Hepatocyte (in vitro differentiated cells): ENCODE measurements around the gene MAB21L1. TPM values are rescaled to one million over a fixed set of nuclear protein-coding genes. Genes with fewer than 3 reads are reported as not detected.

Source experiments
- DNase-seq: peaks from one replicate; pipeline ENCODE4 v3.0.0-alpha.2; 2016; ENCODE audit warnings: low spot score
- H2AFZ ChIP-seq: fragments of 200-600 bp; sonication (generic); 2 replicates; pipeline ENCODE4 v1.6.0; 2016; ENCODE audit warnings: antibody characterized with exemption, mild to moderate bottlenecking
- H3K27ac ChIP-seq: fragments of 200-600 bp; sonication (generic); 2 replicates; pipeline ENCODE4 v1.5.1; 2016; ENCODE audit warnings: mild to moderate bottlenecking
- H3K27me3 ChIP-seq: fragments of 200-600 bp; sonication (generic); 2 replicates; pipeline ENCODE4 v1.6.1; 2016
- H3K36me3 ChIP-seq: fragments of 200-600 bp; sonication (generic); replicated peaks from 2 replicates; pipeline ENCODE4 v1.5.1; 2016; ENCODE audit warnings: low read depth; ENCODE audit not compliant: insufficient read depth
- H3K4me1 ChIP-seq: fragments of 200-600 bp; sonication (generic); 2 replicates; pipeline ENCODE4 v1.5.1; 2016; ENCODE audit warnings: mild to moderate bottlenecking, moderate library complexity; ENCODE audit not compliant: insufficient read depth
- H3K4me2 ChIP-seq: fragments of 200-600 bp; sonication (generic); 2 replicates; pipeline ENCODE4 v1.6.0; 2016
- H3K4me3 ChIP-seq: fragments of 200-600 bp; sonication (generic); 2 replicates; pipeline ENCODE4 v1.5.1; 2016; ENCODE audit warnings: mild to moderate bottlenecking
- H3K79me2 ChIP-seq: fragments of 200-600 bp; sonication (generic); 2 replicates; pipeline ENCODE4 v1.6.0; 2017; ENCODE audit warnings: mild to moderate bottlenecking
- H3K9me2 ChIP-seq: fragments of 200-600 bp; sonication (generic); replicated peaks from 2 replicates; pipeline ENCODE4 v1.6.0; 2017; ENCODE audit warnings: mild to moderate bottlenecking; ENCODE audit not compliant: insufficient read depth
- H3K9me3 ChIP-seq: fragments of 200-600 bp; sonication (generic); 2 replicates; pipeline ENCODE4 v1.5.1; 2016; ENCODE audit warnings: low read depth, mild to moderate bottlenecking
- H4K20me1 ChIP-seq: fragments of 200-600 bp; sonication (generic); 2 replicates; pipeline ENCODE4 v1.6.0; 2016; ENCODE audit warnings: mild to moderate bottlenecking; ENCODE audit not compliant: insufficient read depth, poor library complexity, severe bottlenecking
- CTCF ChIP-seq: fragments of 200-600 bp; sonication (generic); IDR thresholded peaks from 2 replicates; pipeline ENCODE4 v1.5.1; 2016; ENCODE audit warnings: antibody characterized with exemption, mild to moderate bottlenecking; ENCODE audit not compliant: poor library complexity
- EZH2 ChIP-seq: fragments of 200-600 bp; sonication (generic); IDR thresholded peaks from 2 replicates; pipeline ENCODE4 v1.6.1; 2016; ENCODE audit warnings: antibody characterized with exemption, mild to moderate bottlenecking, borderline replicate concordance
- EZH2phosphoT487 ChIP-seq: fragments of 200-600 bp; sonication (generic); IDR thresholded peaks from one replicate; pipeline ENCODE4 v1.6.1; 2018; ENCODE audit warnings: antibody characterized with exemption, mild to moderate bottlenecking, low read depth, moderate library complexity; ENCODE audit not compliant: unreplicated experiment, severe bottlenecking
- WGBS: methylation state at CpG from one replicate; pipeline ENCODE4 v1.1.6; 2016; ENCODE audit warnings: low lambda C conversion rate; ENCODE audit errors: missing lambda C conversion rate; 5-methylcytosine and 5-hydroxymethylcytosine counted together
- polyA plus RNA-seq: library from polyadenylated mRNA; unstranded; fragments of >200 nt; fragmentation: Nextera tagmentation; extraction: Ambion mirVana; gene quantifications from 2 replicates; pipeline ENCODE4 v1.2.1, GENCODE V29; 2016
- total RNA-seq: library from RNA; depleted of rRNA; stranded (reverse); fragments of >200 nt; gene quantifications from 2 replicates; pipeline ENCODE4 v1.2.3, GENCODE V29; 2014

The MAB21L1 gene
- total and polyA plus RNA-seq, 2 experiments from 2014 or later: 10.6 to 16.9 TPM

- H2AFZ ChIP-seq: no peak overlapping the region
- no peak overlapping the region for H3K4me2 ChIP-seq
- H3K4me1 ChIP-seq: no peaks in the 10 kb centered on the region
- no peaks in the 10 kb centered on the region for H3K36me3 ChIP-seq
- H3K9me2 ChIP-seq: no peaks in the 10 kb centered on the region
- no peaks in the 10 kb centered on the region for H3K79me2 ChIP-seq
- no peaks in the 10 kb centered on the region for H3K9me3 ChIP-seq
- no peak overlapping the region for H3K4me3 ChIP-seq
- H3K27me3 ChIP-seq: no peaks in the 10 kb centered on the region
- no peak for DNase-seq
- no peaks in the 10 kb centered on the region for H4K20me1 ChIP-seq
- WGBS: 91% methylated on average over 2 of the region's 2 CpGs
- no peak overlapping the region for H3K27ac ChIP-seq
- no peak for TF ChIP-seq EZH2
- no peak for TF ChIP-seq CTCF
- no peak for TF ChIP-seq EZH2phosphoT487
Observed at GRCh38 chr13:35449821-35450220, 26.7 kb downstream of the MAB21L1 start.

GRCh38 chr13:35448465-35448864, 28.0 kb downstream of the MAB21L1 start:
- TF ChIP-seq EZH2 (no peak), CTCF (no peak), EZH2phosphoT487 (no peak)
- Histone ChIP-seq H3K27ac (no peak overlapping the region), H3K4me2 (no peak overlapping the region), H3K79me2 (no peaks in the 10 kb centered on the region), H3K4me3 (no peak overlapping the region), H3K9me2 (no peaks in the 10 kb centered on the region), H3K9me3 (no peaks in the 10 kb centered on the region), H3K36me3 (no peaks in the 10 kb centered on the region), H3K4me1 (no peaks in the 10 kb centered on the region), H3K27me3 (no peaks in the 10 kb centered on the region), H2AFZ (no peak overlapping the region), H4K20me1 (no peaks in the 10 kb centered on the region)
- WGBS: 39% methylated on average over 1 of the region's 1 CpG
- no peak for DNase-seq
